HepG2 (cell line): ENCODE data around the gene EIF5A. TPM values are rescaled to one million over a fixed set of nuclear protein-coding genes. Genes with fewer than 3 reads are reported as not detected.

Source experiments
- AGO2 ChIP-seq: fragments of 200-400 bp; formaldehyde crosslinking; optimal IDR thresholded peaks from 2 replicates; pipeline ENCODE3; 2017; ENCODE audit warnings: mild to moderate bottlenecking, low read depth, low read length, moderate library complexity
- ARID3A ChIP-seq: IDR thresholded peaks from 2 replicates; pipeline ENCODE4 v1.6.1; 2012; ENCODE audit warnings: low read depth, low read length, improper control_type of control experiment
- DDIT3 ChIP-seq: sonication (generic); formaldehyde crosslinking; IDR thresholded peaks from 2 replicates; pipeline ENCODE4 v1.4.0; 2020; ENCODE audit warnings: mild to moderate bottlenecking, missing genetic modification reagents
- DZIP1 ChIP-seq: sonication (generic); formaldehyde crosslinking; IDR thresholded peaks from 2 replicates; pipeline ENCODE4 v1.5.0; 2020; ENCODE audit warnings: mild to moderate bottlenecking, missing genetic modification reagents
- FOSL1 ChIP-seq: sonication (generic); formaldehyde crosslinking; IDR thresholded peaks from 2 replicates; pipeline ENCODE4 v1.9.0; 2021; ENCODE audit warnings: missing genetic modification reagents, borderline replicate concordance
- HDAC2 ChIP-seq: sonication (generic); formaldehyde crosslinking; IDR thresholded peaks from 2 replicates; pipeline ENCODE4 v1.4.0; 2020; ENCODE audit warnings: missing genetic modification reagents
- HNF1B ChIP-seq: sonication (generic); formaldehyde crosslinking; IDR thresholded peaks from 2 replicates; pipeline ENCODE4 v1.5.1; 2020; ENCODE audit warnings: mild to moderate bottlenecking, moderate library complexity, missing genetic modification reagents
- HNRNPL ChIP-seq: fragments of 200-400 bp; formaldehyde crosslinking; IDR thresholded peaks from 2 replicates; pipeline ENCODE4 v1.6.1; 2017; ENCODE audit warnings: mild to moderate bottlenecking, low read depth, low read length
- LRRFIP1 ChIP-seq: sonication (generic); formaldehyde crosslinking; conservative IDR thresholded peaks from 2 replicates; pipeline ENCODE4 v1.4.0; 2020; ENCODE audit warnings: missing genetic modification reagents
- MIXL1 ChIP-seq: IDR thresholded peaks from 2 replicates; pipeline ENCODE4 v1.6.1; 2016
- RAD21 ChIP-seq: fragments of 450-650 bp; formaldehyde crosslinking; IDR thresholded peaks from 2 replicates; pipeline ENCODE4 v1.5.0; 2020; ENCODE audit warnings: mild to moderate bottlenecking
- RARA ChIP-seq: IDR thresholded peaks from 2 replicates; pipeline ENCODE4 v1.6.1; 2016; ENCODE audit warnings: missing genetic modification reagents, missing compliant biosample characterization
- RCOR2 ChIP-seq: IDR thresholded peaks from 2 replicates; pipeline ENCODE4 v1.6.1; 2016; ENCODE audit warnings: missing biosample characterization, missing genetic modification reagents
- SIN3B ChIP-seq: fragments of 150-350 bp; IDR thresholded peaks from 2 replicates; pipeline ENCODE4 v1.6.1; 2014; ENCODE audit warnings: low read length
- SIX1 ChIP-seq: sonication (generic); formaldehyde crosslinking; IDR thresholded peaks from 2 replicates; pipeline ENCODE4 v1.4.0; 2020; ENCODE audit warnings: missing genetic modification reagents, borderline replicate concordance
- ZFX ChIP-seq: sonication (generic); formaldehyde crosslinking; IDR thresholded peaks from 2 replicates; pipeline ENCODE4 v1.4.0; 2020; ENCODE audit warnings: mild to moderate bottlenecking, low read depth, missing genetic modification reagents, moderate library complexity
- ZNF124 ChIP-seq: sonication (generic); formaldehyde crosslinking; IDR thresholded peaks from 2 replicates; pipeline ENCODE4 v1.4.0; 2020; ENCODE audit warnings: missing genetic modification reagents
- ZNF550 ChIP-seq: sonication (generic); formaldehyde crosslinking; IDR thresholded peaks from 2 replicates; pipeline ENCODE4 v1.4.0; 2020; ENCODE audit warnings: mild to moderate bottlenecking, missing genetic modification reagents, borderline replicate concordance
- ZNF577 ChIP-seq: sonication (generic); formaldehyde crosslinking; IDR thresholded peaks from 2 replicates; pipeline ENCODE4 v1.4.0; 2020; ENCODE audit warnings: mild to moderate bottlenecking, low read depth, missing genetic modification reagents, borderline replicate concordance
- ZNF784 ChIP-seq: sonication (generic); formaldehyde crosslinking; IDR thresholded peaks from 2 replicates; pipeline ENCODE4 v1.5.1; 2020; ENCODE audit warnings: missing genetic modification reagents, mild to moderate bottlenecking, borderline replicate concordance
- polyA plus RNA-seq, 8 experiments: library from polyadenylated mRNA; depleted of rRNA in 3 of 8; stranded (reverse) in 7 of 8; unstranded in 1 of 8; fragments of >200 nt; fragmentation: Illumina TruSeq in 4 of 8; extraction: Trizol in 4 of 8; gene quantifications; 2 replicates each; pipeline versions ENCODE4 v1.2.1 to v1.2.3, GENCODE V29; 2011 to 2016; ENCODE audit warnings: low read depth in 4 of 8, missing spikeins in 1 of 8, mixed read lengths in 1 of 8; ENCODE audit not compliant: insufficient read depth in 1 of 8
- total RNA-seq, 5 experiments: library from RNA; depleted of rRNA; stranded (reverse); fragments of >200 nt; fragmentation: Illumina TruSeq; extraction: Trizol; gene quantifications; 2 replicates each; pipeline ENCODE4 v1.2.3, GENCODE V29; 2016; ENCODE audit warnings: low read depth in 1 of 5

EIF5A gene
- total and polyA plus RNA-seq, 2 of the 13 experiments (the other 11 are each of a cell fraction or from before 2014, with no cell fraction given) = 319 to 337 TPM

- TF ChIP-seq DZIP1 (CRISPR knock-in tag) (0 out of 2 replicates have a peak, but pooled peaks have one; percentile 10), HDAC2 (CRISPR knock-in tag) (no peak), ZNF784 (no peak), ARID3A (no peak), ZNF124 (CRISPR knock-in tag) (no peak), LRRFIP1 (CRISPR knock-in tag) (no peak), ZFX (CRISPR knock-in tag) (no peak), ZNF550 (no peak), HNF1B (CRISPR knock-in tag) (no peak; the same call in 1 of the 2 replicates), DDIT3 (CRISPR knock-in tag) (no peak), RAD21 (CRISPR knock-in tag) (0 out of 2 replicates have a peak, but pooled peaks have one; percentile 8), RARA (CRISPR knock-in tag) (no peak), ZNF577 (no peak), SIN3B (no peak), MIXL1 (CRISPR knock-in tag) (no peak), FOSL1 (CRISPR knock-in tag) (no peak), HNRNPL (no peak), AGO2 (no peak), RCOR2 (no peak), SIX1 (no peak)
Measured at GRCh38 chr17:7329997-7330637, 22.7 kb downstream of the EIF5A start (continued).
